ENCODE results near the gene GMDS.

GMDS gene

GRCh38 chr6:2259574-2259973, 14.2 kb upstream of the GMDS start:
- H3K27ac ChIP-seq (ENCODE audit: low read depth, low read length, severe bottlenecking): no peak overlapping the region
- no peaks in the 10 kb centered on the region for H3K9me3 ChIP-seq (ENCODE audit: control insufficient read depth, low read length)
- H3K4me3 ChIP-seq (ENCODE audit: extremely low read depth, insufficient read depth, low read length, poor library complexity, severe bottlenecking): no peak overlapping the region
- H3K4me1 ChIP-seq (ENCODE audit: control insufficient read depth, insufficient read depth, low read length, poor library complexity, severe bottlenecking): no peaks in the 10 kb centered on the region
- whole genome bisulfite sequencing, 2 experiments (ENCODE audit: insufficient coverage in 2 of 2): no CpG with 5 or more reads among the region's 5 CpGs
- H3K36me3 ChIP-seq (ENCODE audit: control insufficient read depth, insufficient read depth, low read length): no peaks in the 10 kb centered on the region

DNA sequence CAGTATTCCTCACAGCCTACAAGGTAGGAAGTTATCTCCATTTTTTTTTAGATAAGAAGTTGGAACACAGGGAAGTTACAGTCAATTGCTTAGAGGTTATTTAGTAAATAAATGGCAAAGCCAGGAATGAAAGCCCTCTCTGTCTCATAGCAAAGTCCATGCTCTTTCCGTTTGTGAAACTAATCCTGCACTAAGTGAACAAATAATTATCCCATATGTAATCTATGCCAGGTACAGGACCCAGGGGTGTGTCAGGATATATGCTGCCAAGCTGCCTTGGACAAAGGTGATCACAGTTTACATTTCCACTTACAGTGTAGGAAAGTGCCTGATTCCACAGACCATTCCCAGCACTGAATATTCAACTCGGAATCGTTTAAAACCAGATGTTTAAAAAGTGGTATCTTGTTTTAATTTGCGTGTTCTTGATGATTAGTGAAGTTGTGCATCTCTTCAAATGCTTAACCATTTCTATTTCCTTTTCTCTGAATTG, 13.6 kb upstream of the GMDS start:
- WGBS, 2 experiments (ENCODE audit: insufficient coverage in 2 of 2): no CpG with 5 or more reads among the region's 4 CpGs
- H3K27ac ChIP-seq (ENCODE audit: low read depth, low read length, severe bottlenecking): no peak overlapping the region

GRCh38 chr6:2258112-2258511, 12.7 kb upstream of the GMDS start:
- Histone ChIP-seq H3K36me3 (ENCODE audit: control insufficient read depth, insufficient read depth, low read length) (no peaks in the 10 kb centered on the region), H3K27ac (ENCODE audit: low read depth, low read length, severe bottlenecking) (no peak overlapping the region)
- 93 to 96% methylated on average over 2 to 3 of the region's 3 CpGs for WGBS, 2 experiments (ENCODE audit: insufficient coverage in 2 of 2)

More for the DNA sequence above, 13.6 kb upstream of the GMDS start:
- no peak overlapping the region for H3K4me3 ChIP-seq (ENCODE audit: extremely low read depth, insufficient read depth, low read length, poor library complexity, severe bottlenecking)
- H3K36me3 ChIP-seq (ENCODE audit: control insufficient read depth, insufficient read depth, low read length): no peaks in the 10 kb centered on the region
- H3K9me3 ChIP-seq (ENCODE audit: control insufficient read depth, low read length): no peaks in the 10 kb centered on the region
- no peaks in the 10 kb centered on the region for H3K4me1 ChIP-seq (ENCODE audit: control insufficient read depth, insufficient read depth, low read length, poor library complexity, severe bottlenecking)

GRCh38 chr6:2257363-2257762, 12.0 kb upstream of the GMDS start:
- no peaks in the 10 kb centered on the region for H3K36me3 ChIP-seq (ENCODE audit: control insufficient read depth, insufficient read depth, low read length)
- no peak overlapping the region for H3K4me3 ChIP-seq (ENCODE audit: extremely low read depth, insufficient read depth, low read length, poor library complexity, severe bottlenecking)
- no peaks in the 10 kb centered on the region for H3K9me3 ChIP-seq (ENCODE audit: control insufficient read depth, low read length)
- H3K4me1 ChIP-seq (ENCODE audit: control insufficient read depth, insufficient read depth, low read length, poor library complexity, severe bottlenecking): no peaks in the 10 kb centered on the region
- no peak overlapping the region for H3K27ac ChIP-seq (ENCODE audit: low read depth, low read length, severe bottlenecking)

More at GRCh38 chr6:2258112-2258511, 12.7 kb upstream of the GMDS start:
- Histone ChIP-seq H3K9me3 (ENCODE audit: control insufficient read depth, low read length) (no peaks in the 10 kb centered on the region), H3K4me1 (ENCODE audit: control insufficient read depth, insufficient read depth, low read length, poor library complexity, severe bottlenecking) (no peaks in the 10 kb centered on the region), H3K4me3 (ENCODE audit: extremely low read depth, insufficient read depth, low read length, poor library complexity, severe bottlenecking) (no peak overlapping the region)

DNA sequence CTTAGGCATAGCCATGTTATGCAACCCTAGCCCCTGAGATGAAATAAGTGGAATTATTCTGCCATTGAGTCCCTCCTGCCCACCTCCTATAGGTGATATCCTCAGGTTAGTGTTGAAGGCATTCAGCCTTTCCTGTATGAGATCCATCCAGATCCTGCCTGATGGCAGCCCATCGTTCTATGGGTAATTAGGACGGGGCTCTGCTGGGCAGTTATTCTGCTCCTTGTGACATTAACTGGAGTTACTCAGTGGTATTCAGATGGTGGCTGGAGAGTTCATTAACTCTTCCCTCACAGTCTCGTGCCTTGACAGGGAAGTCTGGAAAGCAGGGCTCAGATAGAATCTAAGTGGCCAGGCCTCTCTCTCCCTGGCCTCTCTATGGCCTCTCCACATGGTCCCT, 9.3 kb upstream of the GMDS start:
- Histone ChIP-seq H3K4me3 (ENCODE audit: extremely low read depth, insufficient read depth, low read length, poor library complexity, severe bottlenecking) (no peak overlapping the region), H3K27ac (ENCODE audit: low read depth, low read length, severe bottlenecking) (no peak overlapping the region), H3K9me3 (ENCODE audit: control insufficient read depth, low read length) (no peaks in the 10 kb centered on the region), H3K36me3 (ENCODE audit: control insufficient read depth, insufficient read depth, low read length) (no peaks in the 10 kb centered on the region), H3K4me1 (ENCODE audit: control insufficient read depth, insufficient read depth, low read length, poor library complexity, severe bottlenecking) (no peaks in the 10 kb centered on the region)
- WGBS, 2 experiments (ENCODE audit: insufficient coverage in 2 of 2): 69 to 87% methylated on average over 3 of the region's 3 CpGs

GRCh38 chr6:2249126-2249525, 3.7 kb upstream of the GMDS start:
- no peaks in the 10 kb centered on the region for H3K9me3 ChIP-seq (ENCODE audit: control insufficient read depth, low read length)
- WGBS, 2 experiments (ENCODE audit: insufficient coverage in 2 of 2): 85 to 86% methylated on average over 4 to 5 of the region's 7 CpGs

DNA sequence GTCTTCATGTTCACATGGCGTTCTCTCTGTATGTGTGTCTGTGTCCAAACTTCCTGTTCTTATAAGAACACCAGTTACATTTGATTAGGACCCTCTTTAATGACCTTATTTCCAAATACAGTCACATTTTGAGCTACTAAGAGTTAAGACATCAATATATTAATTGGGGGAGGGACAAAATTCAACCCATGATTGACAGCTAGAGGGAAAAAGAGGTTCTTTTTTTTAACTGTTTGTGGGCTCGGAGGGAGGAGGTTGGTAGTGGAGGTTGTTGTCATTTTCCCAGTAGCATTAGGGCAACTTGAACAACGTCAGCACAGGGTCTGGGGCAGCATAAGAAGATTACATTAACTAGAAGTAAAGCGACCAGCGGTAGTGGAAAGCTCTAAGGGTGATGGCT, 2.3 kb upstream of the GMDS start:
- H3K4me3 ChIP-seq (ENCODE audit: extremely low read depth, insufficient read depth, low read length, poor library complexity, severe bottlenecking): no peak overlapping the region
- H3K36me3 ChIP-seq (ENCODE audit: control insufficient read depth, insufficient read depth, low read length): no peaks in the 10 kb centered on the region
- H3K4me1 ChIP-seq (ENCODE audit: control insufficient read depth, insufficient read depth, low read length, poor library complexity, severe bottlenecking): no peaks in the 10 kb centered on the region
- H3K9me3 ChIP-seq (ENCODE audit: control insufficient read depth, low read length): no peaks in the 10 kb centered on the region
- WGBS, 2 experiments (ENCODE audit: insufficient coverage in 2 of 2): 90 to 91% methylated on average over 4 to 5 of the region's 5 CpGs
- H3K27ac ChIP-seq (ENCODE audit: low read depth, low read length, severe bottlenecking): no peak overlapping the region

More at GRCh38 chr6:2249126-2249525, 3.7 kb upstream of the GMDS start:
- Histone ChIP-seq H3K4me1 (ENCODE audit: control insufficient read depth, insufficient read depth, low read length, poor library complexity, severe bottlenecking) (no peaks in the 10 kb centered on the region), H3K27ac (ENCODE audit: low read depth, low read length, severe bottlenecking) (no peak overlapping the region), H3K36me3 (ENCODE audit: control insufficient read depth, insufficient read depth, low read length) (no peaks in the 10 kb centered on the region), H3K4me3 (ENCODE audit: extremely low read depth, insufficient read depth, low read length, poor library complexity, severe bottlenecking) (no peak overlapping the region)

GRCh38 chr6:2245877-2246863, 765 bp upstream of the GMDS start:
- WGBS, 2 experiments (ENCODE audit: insufficient coverage in 2 of 2): 13 to 19% methylated on average over 29 of the region's 31 CpGs
- Histone ChIP-seq H3K36me3 (ENCODE audit: control insufficient read depth, insufficient read depth, low read length) (no peaks in the 10 kb centered on the region), H3K4me1 (ENCODE audit: control insufficient read depth, insufficient read depth, low read length, poor library complexity, severe bottlenecking) (no peaks in the 10 kb centered on the region), H3K9me3 (ENCODE audit: control insufficient read depth, low read length) (no peaks in the 10 kb centered on the region), H3K27ac (ENCODE audit: low read depth, low read length, severe bottlenecking) (no peak overlapping the region), H3K4me3 (ENCODE audit: extremely low read depth, insufficient read depth, low read length, poor library complexity, severe bottlenecking) (peak overlapping the region; percentile 70)

- 27 to 38% methylated on average over 21 to 25 of the region's 32 CpGs for WGBS, 2 experiments (ENCODE audit: insufficient coverage in 2 of 2)
- H3K4me3 ChIP-seq (ENCODE audit: extremely low read depth, insufficient read depth, low read length, poor library complexity, severe bottlenecking): peak overlapping the region; percentile 70
- no peaks in the 10 kb centered on the region for H3K4me1 ChIP-seq (ENCODE audit: control insufficient read depth, insufficient read depth, low read length, poor library complexity, severe bottlenecking)
- no peaks in the 10 kb centered on the region for H3K9me3 ChIP-seq (ENCODE audit: control insufficient read depth, low read length)
- no peaks in the 10 kb centered on the region for H3K36me3 ChIP-seq (ENCODE audit: control insufficient read depth, insufficient read depth, low read length)
- H3K27ac ChIP-seq (ENCODE audit: low read depth, low read length, severe bottlenecking): no peak overlapping the region
These were observed 923 bp downstream of the GMDS start for GRCh38 chr6:2244261-2245102.

DNA sequence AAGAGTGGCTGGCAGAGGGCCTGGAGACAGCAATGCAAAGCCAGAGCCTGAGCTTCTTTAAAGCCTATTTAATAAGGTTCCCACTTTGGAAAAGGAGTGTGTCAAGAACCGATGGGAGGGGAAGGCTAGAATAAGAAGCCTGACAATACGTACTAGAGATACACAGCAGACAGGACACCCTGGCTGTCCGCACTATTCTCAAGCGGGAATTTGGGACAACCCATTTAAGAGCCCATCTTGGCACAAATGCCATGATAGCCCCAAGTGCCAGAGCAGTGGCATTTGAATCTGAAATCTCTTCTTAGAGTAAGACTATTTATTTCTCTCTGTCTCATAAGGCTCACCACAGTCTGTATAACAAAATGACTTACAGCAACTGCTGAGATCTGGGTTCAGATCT, 3.1 kb downstream of the GMDS start:
- Histone ChIP-seq H3K4me1 (ENCODE audit: control insufficient read depth, insufficient read depth, low read length, poor library complexity, severe bottlenecking) (no peaks in the 10 kb centered on the region), H3K36me3 (ENCODE audit: control insufficient read depth, insufficient read depth, low read length) (no peaks in the 10 kb centered on the region), H3K4me3 (ENCODE audit: extremely low read depth, insufficient read depth, low read length, poor library complexity, severe bottlenecking) (no peak overlapping the region), H3K27ac (ENCODE audit: low read depth, low read length, severe bottlenecking) (no peak overlapping the region), H3K9me3 (ENCODE audit: control insufficient read depth, low read length) (no peaks in the 10 kb centered on the region)
- 83 to 92% methylated on average over 4 of the region's 4 CpGs for whole genome bisulfite sequencing, 2 experiments (ENCODE audit: insufficient coverage in 2 of 2)
